Skeletal muscle satellite cell (primary cell): ENCODE data around the gene PYM1.
"Not testable (repeated sequence)": the region's sequence is repeated elsewhere in the genome, so short reads cannot be mapped to it uniquely, and the experiment has no call there.

Experiments used
- H3K27me3 ChIP-seq: 2 replicates; pipeline ENCODE4 v1.7.0; 2013; ENCODE audit warnings: low read length; ENCODE audit not compliant: control insufficient read depth, insufficient read depth
- H3K36me3 ChIP-seq: 2 replicates; pipeline ENCODE4 v1.7.0; 2013; ENCODE audit warnings: mild to moderate bottlenecking, control low read depth, low read length; ENCODE audit not compliant: insufficient read depth
- H3K4me1 ChIP-seq: 2 replicates; pipeline ENCODE4 v1.7.0; 2013; ENCODE audit warnings: low read length; ENCODE audit not compliant: control insufficient read depth, insufficient read depth
- H3K4me2 ChIP-seq: 2 replicates; pipeline ENCODE4 v1.7.0; 2013; ENCODE audit warnings: mild to moderate bottlenecking, low read length
- H3K4me3 ChIP-seq: 2 replicates; pipeline ENCODE4 v1.7.0; 2013; ENCODE audit warnings: low read length
- H3K9ac ChIP-seq: 2 replicates; pipeline ENCODE4 v1.7.0; 2013; ENCODE audit warnings: mild to moderate bottlenecking, low read depth, low read length, moderate library complexity
- H3K9me3 ChIP-seq: replicated peaks from 2 replicates; pipeline ENCODE4 v1.7.0; 2013; ENCODE audit warnings: mild to moderate bottlenecking, control low read depth, low read length

Gene PYM1

GRCh38 chr12:55925870-55926737 lies 1.6 kb downstream of the PYM1 start:
- Histone ChIP-seq H3K36me3 (peaks cover 8% of the 10 kb centered on the region), H3K4me1 (peaks cover 32% of the 10 kb centered on the region), H3K9me3 (no peaks in the 10 kb centered on the region), H3K4me2 (peak overlapping the region; percentile 88), H3K4me3 (peak overlapping the region; percentile 97), H3K9ac (peak overlapping the region; percentile 98), H3K27me3 (no peaks in the 10 kb centered on the region)

GRCh38 chr12:55925371-55925770 lies 2.3 kb downstream of the PYM1 start:
- peak overlapping the region; percentile 88 for H3K4me2 ChIP-seq
- H3K27me3 ChIP-seq: no peaks in the 10 kb centered on the region
- no peaks in the 10 kb centered on the region for H3K9me3 ChIP-seq
- H3K4me3 ChIP-seq: peak overlapping the region; percentile 97
- H3K4me1 ChIP-seq: peaks cover 24% of the 10 kb centered on the region
- peak overlapping the region; percentile 16 for H3K9ac ChIP-seq
- peaks cover 8% of the 10 kb centered on the region for H3K36me3 ChIP-seq

- H3K36me3 ChIP-seq, H3K4me2 ChIP-seq, H3K9me3 ChIP-seq, H3K4me3 ChIP-seq, H3K9ac ChIP-seq, H3K27me3 ChIP-seq: not testable (repeated sequence)
- peaks cover 33% of the 10 kb centered on the region for H3K4me1 ChIP-seq
Observed at GRCh38 chr12:55923648-55924047, 4.0 kb downstream of the PYM1 start.

GRCh38 chr12:55922126-55922525 lies 5.6 kb downstream of the PYM1 start:
- no peak overlapping the region for H3K4me2 ChIP-seq
- no peak overlapping the region for H3K9ac ChIP-seq
- H3K36me3 ChIP-seq: peaks cover 8% of the 10 kb centered on the region
- peaks cover 33% of the 10 kb centered on the region for H3K4me1 ChIP-seq
- H3K9me3 ChIP-seq: no peaks in the 10 kb centered on the region
- no peaks in the 10 kb centered on the region for H3K27me3 ChIP-seq
- H3K4me3 ChIP-seq: no peak overlapping the region

- Histone ChIP-seq H3K36me3 (peaks cover 12% of the 10 kb centered on the region), H3K4me1 (peaks cover 31% of the 10 kb centered on the region)
- H3K9ac ChIP-seq, H3K9me3 ChIP-seq, H3K4me2 ChIP-seq, H3K4me3 ChIP-seq, H3K27me3 ChIP-seq: not testable (repeated sequence)
Observed at GRCh38 chr12:55919032-55919431, 8.7 kb downstream of the PYM1 start.

GRCh38 chr12:55915482-55915859 lies 12.2 kb downstream of the PYM1 start:
- H3K9ac ChIP-seq: no peak overlapping the region
- no peak overlapping the region for H3K4me2 ChIP-seq
- no peaks in the 10 kb centered on the region for H3K27me3 ChIP-seq
- peaks cover 16% of the 10 kb centered on the region for H3K36me3 ChIP-seq
- no peaks in the 10 kb centered on the region for H3K9me3 ChIP-seq
- H3K4me3 ChIP-seq: no peak overlapping the region
- H3K4me1 ChIP-seq: peaks cover 25% of the 10 kb centered on the region

- no peak overlapping the region for H3K9ac ChIP-seq
- H3K4me1 ChIP-seq: peaks cover 16% of the 10 kb centered on the region
- H3K27me3 ChIP-seq: no peaks in the 10 kb centered on the region
- H3K36me3 ChIP-seq: peaks cover 16% of the 10 kb centered on the region
- no peak overlapping the region for H3K4me2 ChIP-seq
- H3K9me3 ChIP-seq: no peaks in the 10 kb centered on the region
- H3K4me3 ChIP-seq: no peak overlapping the region
Observed at GRCh38 chr12:55912908-55913307, 14.8 kb downstream of the PYM1 start.

GRCh38 chr12:55909513-55909884 lies 18.2 kb downstream of the PYM1 start:
- peaks cover 13% of the 10 kb centered on the region for H3K4me1 ChIP-seq
- peak overlapping the region; percentile 9 for H3K4me2 ChIP-seq
- H3K36me3 ChIP-seq: peaks cover 15% of the 10 kb centered on the region
- no peaks in the 10 kb centered on the region for H3K9me3 ChIP-seq
- no peak overlapping the region for H3K4me3 ChIP-seq
- peak overlapping the region; percentile 58 for H3K9ac ChIP-seq
- H3K27me3 ChIP-seq: no peaks in the 10 kb centered on the region

GRCh38 chr12:55908726-55909512 lies 18.8 kb downstream of the PYM1 start:
- Histone ChIP-seq H3K9me3 (no peaks in the 10 kb centered on the region), H3K4me2 (peak overlapping the region; percentile 9), H3K9ac (peak overlapping the region; percentile 58), H3K4me1 (peaks cover 12% of the 10 kb centered on the region), H3K36me3 (peaks cover 9% of the 10 kb centered on the region), H3K4me3 (no peak overlapping the region), H3K27me3 (no peaks in the 10 kb centered on the region)

- H3K9ac ChIP-seq: no peak overlapping the region
- no peaks in the 10 kb centered on the region for H3K27me3 ChIP-seq
- H3K4me2 ChIP-seq: no peak overlapping the region
- peaks cover 12% of the 10 kb centered on the region for H3K4me1 ChIP-seq
- no peak overlapping the region for H3K4me3 ChIP-seq
- H3K9me3 ChIP-seq: no peaks in the 10 kb centered on the region
- peaks cover 15% of the 10 kb centered on the region for H3K36me3 ChIP-seq
Observed at GRCh38 chr12:55906056-55906455, 21.6 kb downstream of the PYM1 start.

GRCh38 chr12:55901881-55902490 lies 25.7 kb downstream of the PYM1 start:
- H3K4me2 ChIP-seq: no peak overlapping the region

More at GRCh38 chr12:55901881-55902490, 25.7 kb downstream of the PYM1 start:
- Histone ChIP-seq H3K9me3 (no peaks in the 10 kb centered on the region), H3K36me3 (peaks cover 18% of the 10 kb centered on the region), H3K4me1 (peaks cover 14% of the 10 kb centered on the region), H3K27me3 (no peaks in the 10 kb centered on the region), H3K9ac (no peak overlapping the region), H3K4me3 (no peak overlapping the region)
